ENCODE measurements around the gene RWDD3.
A peak's percentile ranks its signal among the peaks of the same experiment; 100 is the strongest.

RWDD3 gene

GRCh38 chr1:95233737-95234500, at the start of gene RWDD3:
TSS of gene RWDD3 (plus strand) at chr1:95234210. CDS start at chr1:95234231, 21 bp downstream.
- DNase-seq: peak; percentile 88

GRCh38 chr1:95186149-95186548, 47.9 kb upstream of the RWDD3 start:
- DNase-seq: no peak

- DNase-seq: no peak
Measured at GRCh38 chr1:95193591-95193990, 40.4 kb upstream of the RWDD3 start.

GRCh38 chr1:95195046-95195445, 39.0 kb upstream of the RWDD3 start:
- no peak for DNase-seq

- no peak for DNase-seq
Measured at GRCh38 chr1:95196017-95196416, 38.0 kb upstream of the RWDD3 start.

- no peak for DNase-seq
Measured at GRCh38 chr1:95197616-95198252, 36.3 kb upstream of the RWDD3 start.

GRCh38 chr1:95201905-95202304, 32.1 kb upstream of the RWDD3 start:
- DNase-seq: no peak

- peak; percentile 38 for DNase-seq
Measured at GRCh38 chr1:95203908-95204437, 30.0 kb upstream of the RWDD3 start.

GRCh38 chr1:95206514-95206913, 27.5 kb upstream of the RWDD3 start:
- no peak for DNase-seq

GRCh38 chr1:95207223-95207935, 26.6 kb upstream of the RWDD3 start:
- no peak for DNase-seq

- no peak for DNase-seq
Measured at GRCh38 chr1:95208876-95209275, 25.1 kb upstream of the RWDD3 start.

- no peak for DNase-seq
Measured at GRCh38 chr1:95209291-95209690, 24.7 kb upstream of the RWDD3 start.

- DNase-seq: no peak
Measured at GRCh38 chr1:95216292-95216990, 17.6 kb upstream of the RWDD3 start.

- DNase-seq: no peak
Measured at GRCh38 chr1:95217371-95217770, 16.6 kb upstream of the RWDD3 start.

GRCh38 chr1:95219407-95219806, 14.6 kb upstream of the RWDD3 start:
- DNase-seq: no peak

- DNase-seq: no peak
Measured at GRCh38 chr1:95221306-95221705, 12.7 kb upstream of the RWDD3 start.

GRCh38 chr1:95222629-95223028, 11.4 kb upstream of the RWDD3 start:
- no peak for DNase-seq

GRCh38 chr1:95223110-95223509, 10.9 kb upstream of the RWDD3 start:
- DNase-seq: no peak

- DNase-seq: no peak
Measured at GRCh38 chr1:95226781-95227660, 7.0 kb upstream of the RWDD3 start.

- DNase-seq: no peak
Measured at GRCh38 chr1:95229037-95229436, 5.0 kb upstream of the RWDD3 start.

- no peak for DNase-seq
Measured at GRCh38 chr1:95229706-95230105, 4.3 kb upstream of the RWDD3 start.

GRCh38 chr1:95230256-95230655, 3.8 kb upstream of the RWDD3 start:
- no peak for DNase-seq

Data from hematopoietic multipotent progenitor cell treated with erythropoietin and hydrocortisone succinate and interleukin-3 and kit ligand, for 8 days (in vitro differentiated cells).